Measurements from ENCODE around the gene DNMT3L.

- TF ChIP-seq CTCF (IDR thresholded peaks at IDR 0.05 in 8 of 11, conservative IDR thresholded peaks at IDR 0.05 in 3 of 11) (no peak), POLR2AphosphoS5 (IDR thresholded peaks at IDR 0.05) (peak; percentile 80 to 89 (median 82)), POLR2A (IDR thresholded peaks at IDR 0.05) (no peak)
Measured at GRCh38 chr21:44300262-44300959, 38.7 kb upstream of the DNMT3L start.

Measured in spleen (tissue), 7 donors.